Activated CD4-positive, alpha-beta memory T cell treated with anti-CD3 and anti-CD28 coated beads for 36 hours (primary cell): ENCODE measurements around the gene HNF1B. TPM values are rescaled to one million over a fixed set of nuclear protein-coding genes. Genes with fewer than 3 reads are reported as not detected.

Source experiments
- CTCF ChIA-PET: fragments of 350-600 bp; sonication (Branson Sonifier 250); formaldehyde crosslinking; loops from one replicate; lab custom pipeline; 2021; ENCODE audit warnings: antibody characterized with exemption, inconsistent platforms; lab: Charles Lee
- POLR2A ChIA-PET: fragments of 350-600 bp; sonication (Branson Sonifier 250); formaldehyde crosslinking; loops from one replicate; lab custom pipeline; 2021; ENCODE audit warnings: antibody characterized with exemption; lab: Charles Lee
- DNase-seq: peaks from one replicate; pipeline ENCODE4 v3.0.0-alpha.2; 2020
- H3K27ac Mint-ChIP-seq: one replicate; pipeline ENCODE4 v1.8.0; 2021; ENCODE audit warnings: mixed read lengths
- H3K27me3 Mint-ChIP-seq: one replicate; pipeline ENCODE4 v1.8.0; 2021; ENCODE audit warnings: mixed read lengths
- H3K36me3 Mint-ChIP-seq: one replicate; pipeline ENCODE4 v1.8.0; 2021; ENCODE audit warnings: mixed read lengths
- H3K4me1 Mint-ChIP-seq: one replicate; pipeline ENCODE4 v1.8.0; 2021; ENCODE audit warnings: low read depth, mixed read lengths
- H3K4me3 Mint-ChIP-seq: one replicate; pipeline ENCODE4 v1.8.0; 2021; ENCODE audit warnings: mild to moderate bottlenecking, mixed read lengths
- H3K9me3 Mint-ChIP-seq: one replicate; pipeline ENCODE4 v1.8.0; 2021; ENCODE audit warnings: mixed read lengths
- intact Hi-C: fragments of 100-400 bp; cut with micrococcal nuclease; formaldehyde crosslinking; loops from one replicate; pipeline ENCODE4 v1.15.1; 2023
- total RNA-seq, 2 experiments: library from RNA; stranded (reverse); gene quantifications; one replicate each; pipeline ENCODE4 v1.2.3, GENCODE V29; 2021

HNF1B gene
- total RNA-seq, 2 experiments from 2014 or later = not detected

GRCh38 chr17:37659925-37660324 lies 84.9 kb downstream of the HNF1B start:
- no peak overlapping the region for H3K4me3 Mint-ChIP-seq
- H3K9me3 Mint-ChIP-seq = no peaks in the 10 kb centered on the region
- ChIA-PET CTCF (interaction anchor here (2.0 kb wide), 1 partner anchor 10 kb away, joined by 5 read pairs; no protein-coding TSS in a partner anchor), POLR2A (no interaction called here)
- no peaks in the 10 kb centered on the region for H3K27me3 Mint-ChIP-seq
- H3K4me1 Mint-ChIP-seq = no peaks in the 10 kb centered on the region
- intact Hi-C loops = no loop called here
- H3K36me3 Mint-ChIP-seq = no peaks in the 10 kb centered on the region
- H3K27ac Mint-ChIP-seq = no peak overlapping the region
- DNase-seq = no peak

- CTCF ChIA-PET = interaction anchor here (1.1 to 1.4 kb wide), 2 partner anchors 133 to 135 kb away, joined by 3 to 4 read pairs; no protein-coding TSS in a partner anchor
- POLR2A ChIA-PET = no interaction called here
- H3K4me1 Mint-ChIP-seq = no peaks in the 10 kb centered on the region
- H3K27ac Mint-ChIP-seq = no peak overlapping the region
- H3K9me3 Mint-ChIP-seq = no peaks in the 10 kb centered on the region
- intact Hi-C loops = no loop called here
- H3K4me3 Mint-ChIP-seq = no peak overlapping the region
- no peaks in the 10 kb centered on the region for H3K36me3 Mint-ChIP-seq
- no peak for DNase-seq
- H3K27me3 Mint-ChIP-seq = peaks cover 1% of the 10 kb centered on the region
These were observed 87.7 kb downstream of the HNF1B start for GRCh38 chr17:37657202-37657601.

- DNase-seq = no peak
- no peak overlapping the region for H3K4me3 Mint-ChIP-seq
- H3K9me3 Mint-ChIP-seq = no peaks in the 10 kb centered on the region
- ChIA-PET POLR2A (no interaction called here), CTCF (interaction anchor here (1.1 kb wide), 1 partner anchor 113 kb away, joined by 3 read pairs; no protein-coding TSS in a partner anchor)
- H3K27ac Mint-ChIP-seq = no peak overlapping the region
- H3K27me3 Mint-ChIP-seq = peaks cover 24% of the 10 kb centered on the region
- no peaks in the 10 kb centered on the region for H3K4me1 Mint-ChIP-seq
- H3K36me3 Mint-ChIP-seq = no peaks in the 10 kb centered on the region
- intact Hi-C loops = no loop called here
These were observed 93.0 kb downstream of the HNF1B start for GRCh38 chr17:37651849-37652248.

DNA sequence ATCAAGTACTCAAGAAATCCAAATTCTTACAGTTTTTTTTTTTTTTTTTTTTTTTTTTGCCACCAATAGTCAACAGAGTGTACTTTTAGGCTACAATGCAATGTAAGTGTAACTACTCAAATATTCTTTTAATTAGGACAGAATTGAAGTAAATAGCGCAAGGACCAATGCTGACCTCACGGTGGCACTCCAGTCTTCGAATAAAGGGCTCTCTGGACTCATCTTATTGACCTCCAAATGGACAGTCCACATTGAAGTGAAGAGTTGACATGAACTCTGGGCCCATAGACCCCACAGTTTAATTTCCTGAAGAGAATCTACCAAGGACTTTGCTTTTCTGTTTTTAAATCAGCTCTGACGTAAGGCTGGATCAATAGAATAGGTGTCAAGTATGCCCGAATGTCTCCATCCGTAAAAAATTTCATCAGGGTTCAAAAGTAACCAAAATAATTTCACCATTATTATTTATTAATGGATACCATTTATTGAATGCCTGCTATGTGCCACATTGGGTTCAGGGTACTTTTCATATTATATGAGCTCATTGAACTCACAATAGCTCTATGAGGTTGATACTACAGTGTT lies 94.3 kb downstream of the HNF1B start:
- ChIA-PET POLR2A (no interaction called here), CTCF (interaction anchor here (0.9 to 2.0 kb wide), 6 partner anchors 9 to 165 kb away, joined by 3 to 10 read pairs (median 4); partner anchors contain the start of gene SYNRG)
- Mint-ChIP-seq H3K36me3 (no peaks in the 10 kb centered on the region), H3K27ac (no peak overlapping the region), H3K4me3 (no peak overlapping the region), H3K27me3 (peaks cover 28% of the 10 kb centered on the region), H3K4me1 (no peaks in the 10 kb centered on the region), H3K9me3 (no peaks in the 10 kb centered on the region)
- no peak for DNase-seq
- intact Hi-C loops = no loop called here

GRCh38 chr17:37648555-37648954 lies 96.3 kb downstream of the HNF1B start:
- ChIA-PET POLR2A (no interaction called here), CTCF (interaction anchor here (0.7 to 0.9 kb wide), 2 partner anchors 14 to 142 kb away, joined by 3 read pairs; no protein-coding TSS in a partner anchor)
- H3K36me3 Mint-ChIP-seq = no peaks in the 10 kb centered on the region
- H3K4me1 Mint-ChIP-seq = peaks cover 3% of the 10 kb centered on the region
- no peak overlapping the region for H3K27ac Mint-ChIP-seq
- DNase-seq = no peak
- no peak overlapping the region for H3K4me3 Mint-ChIP-seq
- H3K27me3 Mint-ChIP-seq = peaks cover 36% of the 10 kb centered on the region
- intact Hi-C loops = loop anchor here (10.0 kb wide), 1 partner anchor 104 kb away; no protein-coding TSS in a partner anchor
- no peaks in the 10 kb centered on the region for H3K9me3 Mint-ChIP-seq

DNA sequence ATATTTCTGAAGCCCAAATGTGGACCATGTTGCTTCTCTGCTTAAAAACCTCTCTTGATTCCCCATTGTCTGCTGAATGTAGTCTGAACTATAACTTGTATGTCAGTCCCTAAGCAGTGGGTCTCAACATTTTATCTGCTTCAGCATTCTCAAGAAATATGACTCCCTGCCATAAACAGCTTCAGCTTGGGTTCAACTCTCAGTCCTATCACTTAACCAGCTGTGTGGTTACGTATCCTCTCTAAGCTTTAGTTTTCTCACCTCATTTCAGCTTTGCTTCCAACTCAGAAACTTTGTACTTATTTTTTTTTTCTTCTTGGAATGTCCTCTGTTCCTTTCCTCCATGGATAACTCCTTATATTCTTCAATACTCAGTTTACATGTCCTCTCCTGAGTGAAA lies 97.0 kb downstream of the HNF1B start:
- ChIA-PET POLR2A (no interaction called here), CTCF (interaction anchor here (1.1 kb wide), 1 partner anchor 143 kb away, joined by 3 read pairs; no protein-coding TSS in a partner anchor)
- peaks cover 3% of the 10 kb centered on the region for H3K4me1 Mint-ChIP-seq
- peaks cover 35% of the 10 kb centered on the region for H3K27me3 Mint-ChIP-seq
- intact Hi-C loops = loop anchor here (10.0 kb wide), 1 partner anchor 103 kb away; no protein-coding TSS in a partner anchor
- H3K27ac Mint-ChIP-seq = no peak overlapping the region
- no peaks in the 10 kb centered on the region for H3K36me3 Mint-ChIP-seq
- no peak overlapping the region for H3K4me3 Mint-ChIP-seq
- DNase-seq = no peak
- no peaks in the 10 kb centered on the region for H3K9me3 Mint-ChIP-seq

DNA sequence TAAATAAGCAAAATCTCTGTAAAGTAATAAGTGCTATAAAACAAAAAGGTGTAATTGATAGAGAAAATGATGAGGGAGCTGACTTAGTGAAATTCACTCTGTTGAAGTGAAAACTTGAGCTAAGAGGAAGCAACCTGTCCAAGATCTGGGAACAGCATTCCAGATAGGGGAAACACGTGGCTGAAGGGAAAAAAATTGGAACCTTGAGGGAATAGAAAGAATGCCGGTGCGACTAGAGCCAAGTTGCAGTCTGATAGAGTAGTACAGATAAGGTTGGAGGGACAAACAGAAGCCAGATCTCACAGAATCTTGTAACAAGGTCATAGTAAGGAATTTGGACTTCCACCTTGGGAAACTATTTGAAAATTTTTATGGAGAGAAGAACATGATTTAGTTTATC lies 101.0 kb downstream of the HNF1B start:
- no peaks in the 10 kb centered on the region for H3K9me3 Mint-ChIP-seq
- peaks cover 22% of the 10 kb centered on the region for H3K4me1 Mint-ChIP-seq
- no peak overlapping the region for H3K27ac Mint-ChIP-seq
- POLR2A ChIA-PET = no interaction called here
- peaks cover 22% of the 10 kb centered on the region for H3K27me3 Mint-ChIP-seq
- peak overlapping the region; percentile 92 for H3K4me3 Mint-ChIP-seq
- DNase-seq = no peak
- intact Hi-C loops = loop anchor here (2.0 to 10.0 kb wide), 4 partner anchors 35 to 148 kb away; partner anchors contain the start of gene SYNRG
- CTCF ChIA-PET = interaction anchor here (0.7 to 1.8 kb wide), 2 partner anchors 34 to 148 kb away, joined by 3 to 5 read pairs; no protein-coding TSS in a partner anchor
- H3K36me3 Mint-ChIP-seq = peaks cover 16% of the 10 kb centered on the region

GRCh38 chr17:37643118-37643766 lies 101.6 kb downstream of the HNF1B start, which contains the start of gene DDX52:
TSS of gene DDX52 (minus strand) at chr17:37643446. CDS start at chr17:37643420, 26 bp downstream.
- H3K9me3 Mint-ChIP-seq = no peaks in the 10 kb centered on the region
- H3K27ac Mint-ChIP-seq = peak within 1 kb of the TSS; percentile 78
- H3K36me3 Mint-ChIP-seq = peaks cover 18% of the 10 kb centered on the region
- peak; percentile 93 for DNase-seq
- H3K4me1 Mint-ChIP-seq = peaks cover 23% of the 10 kb centered on the region
- peaks cover 18% of the 10 kb centered on the region for H3K27me3 Mint-ChIP-seq
- ChIA-PET POLR2A (no interaction called here), CTCF (interaction anchor here (1.8 kb wide), 1 partner anchor 149 kb away, joined by 5 read pairs; no protein-coding TSS in a partner anchor)
- intact Hi-C loops = loop anchor here (2.0 to 10.0 kb wide), 4 partner anchors 34 to 149 kb away; partner anchors contain the start of gene SYNRG
- H3K4me3 Mint-ChIP-seq = peak within 1 kb of the TSS; percentile 92

GRCh38 chr17:37642681-37643080 lies 102.2 kb downstream of the HNF1B start:
- intact Hi-C loops = loop anchor here (2.0 to 10.0 kb wide), 4 partner anchors 34 to 150 kb away; partner anchors contain the start of gene SYNRG
- H3K9me3 Mint-ChIP-seq = no peaks in the 10 kb centered on the region

GRCh38 chr17:37640015-37640414 lies 104.8 kb downstream of the HNF1B start:
- CTCF ChIA-PET = no interaction called here
- DNase-seq = no peak
- no peaks in the 10 kb centered on the region for H3K9me3 Mint-ChIP-seq
- peaks cover 23% of the 10 kb centered on the region for H3K4me1 Mint-ChIP-seq
- H3K36me3 Mint-ChIP-seq = peaks cover 29% of the 10 kb centered on the region
- intact Hi-C loops = loop anchor here (5.0 to 10.0 kb wide), 3 partner anchors 95 to 152 kb away; no protein-coding TSS in a partner anchor
- peaks cover 8% of the 10 kb centered on the region for H3K27me3 Mint-ChIP-seq
- H3K4me3 Mint-ChIP-seq = no peak overlapping the region
- no peak overlapping the region for H3K27ac Mint-ChIP-seq
- POLR2A ChIA-PET = interaction anchor here (0.6 kb wide), 1 partner anchor 13 kb away, joined by 9 read pairs; no protein-coding TSS in a partner anchor

More at GRCh38 chr17:37642681-37643080, 102.2 kb downstream of the HNF1B start:
- peak overlapping the region; percentile 78 for H3K27ac Mint-ChIP-seq
- peak overlapping the region; percentile 92 for H3K4me3 Mint-ChIP-seq
- H3K36me3 Mint-ChIP-seq = peaks cover 20% of the 10 kb centered on the region
- ChIA-PET CTCF (interaction anchor here (0.6 kb wide), 1 partner anchor 1016 kb away, joined by 3 read pairs; no protein-coding TSS in a partner anchor), POLR2A (no interaction called here)
- DNase-seq = no peak
- peaks cover 14% of the 10 kb centered on the region for H3K27me3 Mint-ChIP-seq
- peaks cover 23% of the 10 kb centered on the region for H3K4me1 Mint-ChIP-seq

- POLR2A ChIA-PET = no interaction called here
- no peak for DNase-seq
- no peak overlapping the region for H3K4me3 Mint-ChIP-seq
- peaks cover 20% of the 10 kb centered on the region for H3K4me1 Mint-ChIP-seq
- intact Hi-C loops = no loop called here
- peaks cover 31% of the 10 kb centered on the region for H3K36me3 Mint-ChIP-seq
- H3K27me3 Mint-ChIP-seq = no peaks in the 10 kb centered on the region
- no peak overlapping the region for H3K27ac Mint-ChIP-seq
- CTCF ChIA-PET = no interaction called here
- H3K9me3 Mint-ChIP-seq = no peaks in the 10 kb centered on the region
These were observed 106.9 kb downstream of the HNF1B start for GRCh38 chr17:37637956-37638355.
